22Rv1 (cell line): ENCODE results near the gene HSDL1.

ENCODE experiments used
- ZFX ChIP-seq: fragments of 450-650 bp; IDR thresholded peaks from 2 replicates; pipeline ENCODE4 v1.6.1; 2017; ENCODE audit warnings: antibody characterized with exemption, borderline replicate concordance
- TF ChIP-seq, protein P1 (sequence below): fragments of 450-650 bp; IDR thresholded peaks from 2 replicates; pipeline ENCODE4 v1.5.1; 2017; ENCODE audit warnings: mild to moderate bottlenecking

DNA sequence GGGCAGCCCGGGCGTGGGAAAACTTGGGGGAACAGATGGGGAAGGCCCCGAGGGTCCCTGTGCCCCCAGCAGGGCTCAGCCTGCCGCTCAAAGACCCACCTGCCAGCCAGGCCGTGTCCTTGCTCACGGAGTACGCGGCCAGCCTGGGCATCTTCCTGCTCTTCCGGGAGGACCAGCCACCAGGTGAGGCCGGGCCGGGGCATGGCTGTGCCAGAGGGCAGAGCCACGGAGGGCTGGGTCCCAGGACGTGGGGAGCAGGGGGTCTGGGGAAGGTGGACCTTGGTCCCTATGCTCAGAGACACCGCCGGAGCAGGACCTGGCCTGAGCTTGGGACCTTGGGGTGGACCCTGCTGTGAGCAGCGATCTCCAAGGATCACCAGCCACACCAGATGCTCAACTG is 46.5 kb upstream of the HSDL1 start:
- TF ChIP-seq, protein P1, sequence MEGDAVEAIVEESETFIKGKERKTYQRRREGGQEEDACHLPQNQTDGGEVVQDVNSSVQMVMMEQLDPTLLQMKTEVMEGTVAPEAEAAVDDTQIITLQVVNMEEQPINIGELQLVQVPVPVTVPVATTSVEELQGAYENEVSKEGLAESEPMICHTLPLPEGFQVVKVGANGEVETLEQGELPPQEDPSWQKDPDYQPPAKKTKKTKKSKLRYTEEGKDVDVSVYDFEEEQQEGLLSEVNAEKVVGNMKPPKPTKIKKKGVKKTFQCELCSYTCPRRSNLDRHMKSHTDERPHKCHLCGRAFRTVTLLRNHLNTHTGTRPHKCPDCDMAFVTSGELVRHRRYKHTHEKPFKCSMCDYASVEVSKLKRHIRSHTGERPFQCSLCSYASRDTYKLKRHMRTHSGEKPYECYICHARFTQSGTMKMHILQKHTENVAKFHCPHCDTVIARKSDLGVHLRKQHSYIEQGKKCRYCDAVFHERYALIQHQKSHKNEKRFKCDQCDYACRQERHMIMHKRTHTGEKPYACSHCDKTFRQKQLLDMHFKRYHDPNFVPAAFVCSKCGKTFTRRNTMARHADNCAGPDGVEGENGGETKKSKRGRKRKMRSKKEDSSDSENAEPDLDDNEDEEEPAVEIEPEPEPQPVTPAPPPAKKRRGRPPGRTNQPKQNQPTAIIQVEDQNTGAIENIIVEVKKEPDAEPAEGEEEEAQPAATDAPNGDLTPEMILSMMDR, result no peak
- TF ChIP-seq ZFX, result no peak
